RWPE1 (cell line): Measurements from ENCODE around the gene DYNLL1.
"Not testable (repeated sequence)": the region's sequence is repeated elsewhere in the genome, so short reads cannot be mapped to it uniquely, and the experiment has no call there.

Experiments
- CTCF ChIA-PET: fragments of 350-600 bp; sonication (Branson Sonifier 250); formaldehyde crosslinking; extraction: SDS; loops from one replicate; lab custom pipeline; 2021; lab: Yijun Ruan, JAX
- POLR2A ChIA-PET: fragments of 400-600 bp; formaldehyde crosslinking; extraction: SDS; loops from one replicate; lab custom pipeline; 2020; ENCODE audit warnings: antibody characterized with exemption; ENCODE audit not compliant: low non-redundant PET; lab: Yijun Ruan, JAX
- DNase-seq: peaks from one replicate; pipeline ENCODE4 v3.0.0; 2012; ENCODE audit warnings: low spot score
- H3K27ac ChIP-seq: fragments of 450-650 bp; 2 replicates; pipeline ENCODE4 v1.5.1; 2017
- TF ChIP-seq, protein P1 (sequence below): fragments of 450-650 bp; conservative IDR thresholded peaks from 2 replicates; pipeline ENCODE4 v1.5.1; 2017; ENCODE audit warnings: low read depth, mild to moderate bottlenecking

DYNLL1 gene

GRCh38 chr12:120481022-120481767, 14.7 kb upstream of the DYNLL1 start:
- no peak overlapping the region for H3K27ac ChIP-seq
- TF ChIP-seq, protein P1, sequence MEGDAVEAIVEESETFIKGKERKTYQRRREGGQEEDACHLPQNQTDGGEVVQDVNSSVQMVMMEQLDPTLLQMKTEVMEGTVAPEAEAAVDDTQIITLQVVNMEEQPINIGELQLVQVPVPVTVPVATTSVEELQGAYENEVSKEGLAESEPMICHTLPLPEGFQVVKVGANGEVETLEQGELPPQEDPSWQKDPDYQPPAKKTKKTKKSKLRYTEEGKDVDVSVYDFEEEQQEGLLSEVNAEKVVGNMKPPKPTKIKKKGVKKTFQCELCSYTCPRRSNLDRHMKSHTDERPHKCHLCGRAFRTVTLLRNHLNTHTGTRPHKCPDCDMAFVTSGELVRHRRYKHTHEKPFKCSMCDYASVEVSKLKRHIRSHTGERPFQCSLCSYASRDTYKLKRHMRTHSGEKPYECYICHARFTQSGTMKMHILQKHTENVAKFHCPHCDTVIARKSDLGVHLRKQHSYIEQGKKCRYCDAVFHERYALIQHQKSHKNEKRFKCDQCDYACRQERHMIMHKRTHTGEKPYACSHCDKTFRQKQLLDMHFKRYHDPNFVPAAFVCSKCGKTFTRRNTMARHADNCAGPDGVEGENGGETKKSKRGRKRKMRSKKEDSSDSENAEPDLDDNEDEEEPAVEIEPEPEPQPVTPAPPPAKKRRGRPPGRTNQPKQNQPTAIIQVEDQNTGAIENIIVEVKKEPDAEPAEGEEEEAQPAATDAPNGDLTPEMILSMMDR, result no peak
- ChIA-PET CTCF (no interaction called here), POLR2A (no interaction called here)
- DNase-seq, result no peak

- ChIA-PET POLR2A (interaction anchor here (0.6 kb wide), 1 partner anchor 14 kb away, joined by 3 read pairs; the partner anchor contains the start of gene SRSF9), CTCF (interaction anchor here (0.9 kb wide), 1 partner anchor 16 kb away, joined by 3 read pairs; no protein-coding TSS in a partner anchor)
- TF ChIP-seq, protein P1, result no peak
- H3K27ac ChIP-seq, result no peak overlapping the region
- DNase-seq, result no peak
Measured at GRCh38 chr12:120483621-120484020, 12.3 kb upstream of the DYNLL1 start.

DNA sequence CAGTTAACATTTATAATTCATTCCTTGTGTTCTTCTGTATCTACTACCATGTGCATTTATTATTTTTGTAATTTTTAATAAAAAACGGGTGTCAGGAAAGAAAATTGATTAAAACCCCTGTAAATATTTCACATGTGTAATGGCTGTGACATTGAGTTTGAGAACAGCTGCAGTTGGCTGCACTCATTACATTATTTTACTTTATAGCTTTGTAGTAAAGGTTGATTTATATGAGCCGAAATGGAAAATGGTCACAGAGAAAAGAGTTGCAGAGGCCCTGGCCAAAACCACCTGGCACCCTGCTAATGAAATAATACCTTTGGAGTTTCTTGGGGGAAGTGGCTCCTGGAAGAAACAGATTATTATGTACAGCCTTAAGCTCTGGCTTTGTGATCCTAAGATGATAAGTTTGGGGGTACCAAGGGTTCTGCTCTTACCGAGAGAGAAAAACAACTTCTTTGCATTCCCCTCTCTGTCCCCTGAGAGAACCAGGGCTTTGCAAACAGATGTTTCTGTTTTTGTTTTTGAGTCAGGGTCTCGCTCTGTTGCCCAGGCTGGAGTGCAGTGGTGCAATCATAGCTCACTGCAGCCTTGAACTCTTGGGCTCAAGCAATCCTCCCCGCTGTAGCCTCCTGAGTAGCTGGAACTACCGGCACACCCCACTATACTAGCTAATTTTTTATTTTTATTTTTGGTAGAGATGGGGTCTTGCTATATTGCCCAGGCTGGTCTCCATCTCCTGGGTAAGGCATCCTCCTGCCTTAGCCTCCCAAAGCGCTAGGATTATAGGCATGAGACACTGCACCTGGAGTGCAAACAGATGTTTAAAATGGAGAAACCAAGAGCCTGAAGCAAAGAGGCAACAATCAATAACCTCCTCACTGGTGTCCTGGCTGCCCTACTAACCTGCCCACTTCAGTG, 9.7 kb upstream of the DYNLL1 start:
- TF ChIP-seq, protein P1, result no peak
- no peak overlapping the region for H3K27ac ChIP-seq
- POLR2A ChIA-PET, result no interaction called here
- CTCF ChIA-PET, result interaction anchor here (1.7 kb wide), 1 partner anchor 9 kb away, joined by 5 read pairs; no protein-coding TSS in a partner anchor
- DNase-seq, result no peak

DNA sequence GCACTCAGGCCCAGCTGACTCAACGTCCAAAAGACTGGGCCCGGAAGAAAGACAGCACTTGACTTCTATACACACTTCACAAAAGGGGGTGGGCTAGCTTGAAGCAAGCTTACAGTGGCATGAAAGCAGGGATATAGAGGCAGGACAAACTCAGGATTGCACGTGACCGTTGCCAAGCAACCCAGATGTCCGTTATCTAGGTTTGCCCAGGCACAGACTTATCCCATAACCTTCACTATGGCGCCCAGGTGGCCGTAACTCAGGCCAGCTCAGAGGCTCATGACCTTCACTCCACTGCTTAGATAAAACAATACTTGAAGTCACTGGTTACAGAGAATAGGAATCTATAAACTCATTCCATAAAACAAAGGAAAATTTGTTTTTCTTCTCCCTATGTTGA, 8.4 kb upstream of the DYNLL1 start:
- POLR2A ChIA-PET, H3K27ac ChIP-seq, DNase-seq: not testable (repeated sequence)
- CTCF ChIA-PET, result interaction anchor here (0.6 to 0.7 kb wide), 2 partner anchors 34 to 57 kb away, joined by 3 read pairs; no protein-coding TSS in a partner anchor

DNA sequence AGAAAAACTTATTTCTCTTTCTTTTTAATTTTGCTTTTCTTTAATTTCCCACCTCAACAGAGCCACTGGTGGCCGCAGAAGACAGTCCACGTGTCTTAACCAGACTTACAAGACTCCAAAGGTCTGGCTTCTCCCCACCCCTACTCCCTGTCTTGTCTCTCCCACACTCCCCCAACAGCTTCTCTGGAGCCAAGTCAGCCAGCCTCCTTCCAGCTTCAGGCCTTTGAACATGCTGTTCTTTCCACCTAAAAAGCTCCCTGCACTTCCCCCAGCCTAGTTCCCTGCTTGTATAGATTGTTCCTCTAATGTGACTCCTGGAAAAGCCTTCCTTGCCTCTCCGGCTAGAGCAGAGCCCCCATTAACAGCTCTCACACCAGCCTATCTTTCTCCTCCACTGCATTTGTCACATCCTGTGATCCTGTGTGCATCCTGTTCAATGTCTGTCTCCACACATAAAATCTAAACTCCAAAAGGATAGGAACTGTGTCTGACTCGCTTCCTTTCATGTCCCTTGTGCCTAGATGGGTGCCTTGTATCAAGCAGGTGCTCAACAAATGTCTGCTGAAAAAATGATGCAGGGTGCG, 7.8 kb upstream of the DYNLL1 start:
- CTCF ChIA-PET, result interaction anchor here (0.6 to 0.7 kb wide), 2 partner anchors 34 to 57 kb away, joined by 3 read pairs; no protein-coding TSS in a partner anchor
- DNase-seq, result no peak
- H3K27ac ChIP-seq, result no peak overlapping the region
- TF ChIP-seq, protein P1, result no peak
- POLR2A ChIA-PET, result no interaction called here

- ChIA-PET POLR2A (no interaction called here), CTCF (interaction anchor here (0.6 kb wide), 1 partner anchor 41 kb away, joined by 3 read pairs; no protein-coding TSS in a partner anchor)
- H3K27ac ChIP-seq, result no peak overlapping the region
- TF ChIP-seq, protein P1, result no peak
- no peak for DNase-seq
Measured at GRCh38 chr12:120489018-120489417, 6.9 kb upstream of the DYNLL1 start.
